GM21825 (cell line): ENCODE data around the gene IL1RAP.

Experiments
- ATAC-seq: cut with Tn5 transposase; IDR thresholded peaks from one replicate; pipeline ENCODE4 v1.9.1; 2021; ENCODE audit warnings: mild to moderate bottlenecking, moderate library complexity; ENCODE audit not compliant: unreplicated experiment

Gene IL1RAP

GRCh38 chr3:190701096-190701532, 187.2 kb downstream of the IL1RAP start:
- no peak for ATAC-seq

GRCh38 chr3:190706582-190706981, 192.7 kb downstream of the IL1RAP start:
- no peak for ATAC-seq
